ENCODE results near the gene CDH24.

The CDH24 gene

DNA sequence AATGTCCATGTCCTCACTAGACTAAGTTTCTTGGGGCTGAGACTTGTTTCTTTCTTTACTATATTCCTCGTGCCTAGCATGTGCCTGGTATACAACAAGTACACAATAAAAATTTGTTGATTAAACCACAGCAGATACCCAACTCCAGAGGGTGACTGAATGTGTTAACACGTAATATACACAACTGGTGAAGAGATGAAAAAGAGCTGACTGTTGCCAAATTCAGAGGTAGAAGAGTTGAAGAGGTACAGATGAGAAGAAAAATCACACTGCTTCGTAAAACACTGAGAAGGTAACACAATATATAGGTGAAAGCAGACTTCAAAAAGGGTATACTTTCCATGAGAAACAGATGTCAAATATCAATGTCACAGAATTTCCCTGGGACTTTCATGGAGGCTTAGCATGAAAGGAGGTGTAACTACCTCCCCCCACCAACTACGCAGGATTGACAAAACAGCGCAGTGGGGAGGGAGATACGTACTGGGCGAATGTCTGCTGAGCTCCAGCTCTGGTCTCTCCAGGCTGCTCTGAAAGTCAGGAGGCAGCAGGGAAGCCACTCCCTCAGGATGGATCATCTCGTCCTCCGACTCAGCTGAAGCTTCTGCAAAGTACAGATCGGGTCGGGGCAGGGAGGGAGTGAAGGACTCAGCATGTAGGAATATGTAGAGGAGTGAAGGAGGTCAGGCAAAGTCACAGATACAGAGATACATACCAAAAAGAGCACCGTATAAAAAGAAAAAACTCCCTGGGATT lies 32.4 kb upstream of the CDH24 start:
- WGBS (ENCODE audit: insufficient coverage): 100% methylated on average over 6 of the region's 12 CpGs
- Histone ChIP-seq H3K4me3 (ENCODE audit: control insufficient read depth in 1 of 7, extremely low read depth in 1 of 7, insufficient read depth in 4 of 7, low read depth in 2 of 7, low read length in 6 of 7) (no peak overlapping the region), H3K4me1 (ENCODE audit: control extremely low read depth in 1 of 4, control insufficient read depth in 4 of 4, insufficient read depth in 4 of 4, low read length in 3 of 4) (peaks cover 9 to 19% (median 11%) of the 10 kb centered on the region in 4 experiments), H3K36me3 (ENCODE audit: control insufficient read depth in 4 of 4, insufficient read depth in 4 of 4, low read length in 3 of 4) (peaks cover 30 to 83% (median 56%) of the 10 kb centered on the region in 4 experiments), H3K27ac (ENCODE audit: insufficient read depth in 1 of 2, low read depth in 1 of 2, low read length in 2 of 2, poor library complexity in 1 of 2, severe bottlenecking in 2 of 2) (no peak overlapping the region), H3K27me3 (replicated peaks in 2 of 5; ENCODE audit: control insufficient read depth in 4 of 5, insufficient read depth in 5 of 5, low read length in 4 of 5) (no peaks in the 10 kb centered on the region), H3K9me3 (ENCODE audit: control extremely low read depth in 1 of 5, control insufficient read depth in 4 of 5, insufficient read depth in 2 of 5, low read depth in 1 of 5, low read length in 4 of 5) (no peaks in the 10 kb centered on the region)
- no peak for DNase-seq
- ChIA-PET CTCF (interaction anchor here (0.8 to 14.0 kb wide), 8 partner anchors 10 to 162 kb away, joined by 3 to 153 read pairs (median 8); partner anchors contain the start of gene CDH24), POLR2A (interaction anchor here (0.7 to 1.4 kb wide), 3 partner anchors 19 to 87 kb away, joined by 3 to 11 read pairs (median 3); no protein-coding TSS in a partner anchor)

DNA sequence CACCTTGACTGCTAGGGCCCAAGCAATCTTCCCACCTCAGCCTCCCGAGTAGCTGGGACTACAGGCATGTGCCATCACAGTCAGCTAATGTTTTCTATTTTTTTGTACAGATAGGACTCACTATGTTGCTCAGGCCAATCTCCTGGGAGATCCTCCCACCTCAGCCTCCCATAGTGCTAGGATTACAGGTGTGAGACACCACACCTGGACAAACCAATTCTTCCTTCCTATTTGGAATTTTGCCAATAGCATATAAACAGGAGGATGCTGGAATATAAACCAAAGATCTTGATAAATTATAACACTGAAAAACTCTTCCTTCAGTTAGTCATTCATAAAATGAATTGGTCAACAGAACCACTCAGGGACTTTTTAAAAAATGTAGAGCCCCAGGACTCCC lies 29.2 kb upstream of the CDH24 start:
- H3K9me3 ChIP-seq (ENCODE audit: control extremely low read depth in 1 of 5, control insufficient read depth in 4 of 5, insufficient read depth in 2 of 5, low read depth in 1 of 5, low read length in 4 of 5): no peaks in the 10 kb centered on the region
- POLR2A ChIA-PET: no interaction called here
- H3K36me3 ChIP-seq (ENCODE audit: control insufficient read depth in 4 of 4, insufficient read depth in 4 of 4, low read length in 3 of 4): peaks cover 35 to 88% (median 60%) of the 10 kb centered on the region in 4 experiments
- peaks cover 0 to under 1% (median 0%) of the 10 kb centered on the region in 4 experiments for H3K4me1 ChIP-seq (ENCODE audit: control extremely low read depth in 1 of 4, control insufficient read depth in 4 of 4, insufficient read depth in 4 of 4, low read length in 3 of 4)
- no peak overlapping the region for H3K27ac ChIP-seq (ENCODE audit: insufficient read depth in 1 of 2, low read depth in 1 of 2, low read length in 2 of 2, poor library complexity in 1 of 2, severe bottlenecking in 2 of 2)
- H3K27me3 ChIP-seq (replicated peaks in 2 of 5; ENCODE audit: control insufficient read depth in 4 of 5, insufficient read depth in 5 of 5, low read length in 4 of 5): no peaks in the 10 kb centered on the region
- WGBS (ENCODE audit: insufficient coverage): 75% methylated on average over 1 of the region's 1 CpG
- no peak overlapping the region for H3K4me3 ChIP-seq (ENCODE audit: control insufficient read depth in 1 of 7, extremely low read depth in 1 of 7, insufficient read depth in 4 of 7, low read depth in 2 of 7, low read length in 6 of 7)
- CTCF ChIA-PET: interaction anchor here (1.3 to 17.5 kb wide), 4 partner anchors 8 to 25 kb away, joined by 3 to 200 read pairs (median 82); partner anchors contain the start of genes ACIN1 and C14orf119
- DNase-seq: no peak

DNA sequence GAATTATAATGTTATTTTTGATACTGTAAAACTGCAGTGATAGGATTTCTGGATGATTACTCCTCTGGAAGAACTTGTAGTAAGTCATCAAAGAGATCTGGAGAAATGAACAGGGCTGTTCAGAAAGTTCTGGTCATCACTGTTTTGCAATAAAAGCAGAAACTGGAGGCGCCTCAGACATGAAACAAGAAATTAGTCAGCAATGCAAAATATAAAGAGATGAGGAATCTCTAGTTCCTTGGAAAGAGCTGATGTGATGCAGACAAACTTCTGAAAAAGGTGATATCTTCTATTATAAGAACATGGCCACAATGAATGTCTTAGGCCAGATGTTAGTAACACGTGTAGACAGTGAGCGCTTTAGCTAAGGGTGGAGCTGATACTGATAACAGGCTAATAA lies 28.1 kb upstream of the CDH24 start:
- Histone ChIP-seq H3K9me3 (ENCODE audit: control extremely low read depth in 1 of 5, control insufficient read depth in 4 of 5, insufficient read depth in 2 of 5, low read depth in 1 of 5, low read length in 4 of 5) (no peaks in the 10 kb centered on the region), H3K4me3 (ENCODE audit: control insufficient read depth in 1 of 7, extremely low read depth in 1 of 7, insufficient read depth in 4 of 7, low read depth in 2 of 7, low read length in 6 of 7) (no peak overlapping the region), H3K27ac (ENCODE audit: insufficient read depth in 1 of 2, low read depth in 1 of 2, low read length in 2 of 2, poor library complexity in 1 of 2, severe bottlenecking in 2 of 2) (no peak overlapping the region), H3K36me3 (ENCODE audit: control insufficient read depth in 4 of 4, insufficient read depth in 4 of 4, low read length in 3 of 4) (peaks cover 40 to 90% (median 62%) of the 10 kb centered on the region in 4 experiments), H3K27me3 (replicated peaks in 2 of 5; ENCODE audit: control insufficient read depth in 4 of 5, insufficient read depth in 5 of 5, low read length in 4 of 5) (no peaks in the 10 kb centered on the region), H3K4me1 (ENCODE audit: control extremely low read depth in 1 of 4, control insufficient read depth in 4 of 4, insufficient read depth in 4 of 4, low read length in 3 of 4) (no peaks in the 10 kb centered on the region)
- ChIA-PET CTCF (interaction anchor here (1.2 to 17.5 kb wide), 6 partner anchors 9 to 87 kb away, joined by 3 to 200 read pairs (median 8); partner anchors contain the start of genes ACIN1 and C14orf119), POLR2A (interaction anchor here (1.2 kb wide), 1 partner anchor 9 kb away, joined by 5 read pairs; the partner anchor contains the start of genes ACIN1 and C14orf119)
- DNase-seq: no peak
- 95% methylated on average over 2 of the region's 3 CpGs for WGBS (ENCODE audit: insufficient coverage)

DNA sequence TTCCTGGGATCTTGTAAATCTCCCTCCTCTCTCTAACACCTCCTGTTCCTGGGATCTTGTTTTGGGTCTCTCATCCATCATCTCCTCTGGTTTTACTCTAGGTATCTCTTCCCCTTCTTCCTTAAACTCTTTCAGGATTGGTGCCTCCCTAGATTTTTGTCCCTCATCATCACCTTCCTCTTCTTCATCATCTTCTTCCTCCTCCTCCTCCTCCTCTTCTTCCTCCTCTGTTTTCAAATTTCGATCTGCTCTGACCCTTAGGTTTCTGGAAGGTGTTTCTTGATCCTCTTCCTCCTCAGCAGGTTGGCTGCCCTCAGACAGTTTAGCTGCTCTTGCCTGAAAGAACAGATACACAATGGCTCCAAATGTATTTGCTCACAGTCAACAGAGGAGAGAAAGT lies 23.2 kb upstream of the CDH24 start:
- H3K27me3 ChIP-seq (replicated peaks in 2 of 5; ENCODE audit: control insufficient read depth in 4 of 5, insufficient read depth in 5 of 5, low read length in 4 of 5): no peaks in the 10 kb centered on the region
- no peaks in the 10 kb centered on the region for H3K4me1 ChIP-seq (ENCODE audit: control extremely low read depth in 1 of 4, control insufficient read depth in 4 of 4, insufficient read depth in 4 of 4, low read length in 3 of 4)
- ChIA-PET POLR2A (no interaction called here), CTCF (interaction anchor here (1.0 to 17.5 kb wide), 6 partner anchors 6 to 40 kb away, joined by 4 to 200 read pairs (median 10); partner anchors contain the start of genes ACIN1 and C14orf119)
- DNase-seq: no peak
- WGBS (ENCODE audit: insufficient coverage): no CpG with 5 or more reads among the region's 1 CpG
- peaks cover 45 to 91% (median 68%) of the 10 kb centered on the region in 4 experiments for H3K36me3 ChIP-seq (ENCODE audit: control insufficient read depth in 4 of 4, insufficient read depth in 4 of 4, low read length in 3 of 4)
- H3K27ac ChIP-seq (ENCODE audit: insufficient read depth in 1 of 2, low read depth in 1 of 2, low read length in 2 of 2, poor library complexity in 1 of 2, severe bottlenecking in 2 of 2): no peak overlapping the region
- H3K4me3 ChIP-seq (ENCODE audit: control insufficient read depth in 1 of 7, extremely low read depth in 1 of 7, insufficient read depth in 4 of 7, low read depth in 2 of 7, low read length in 6 of 7): no peak overlapping the region
- H3K9me3 ChIP-seq (ENCODE audit: control extremely low read depth in 1 of 5, control insufficient read depth in 4 of 5, insufficient read depth in 2 of 5, low read depth in 1 of 5, low read length in 4 of 5): no peaks in the 10 kb centered on the region

DNA sequence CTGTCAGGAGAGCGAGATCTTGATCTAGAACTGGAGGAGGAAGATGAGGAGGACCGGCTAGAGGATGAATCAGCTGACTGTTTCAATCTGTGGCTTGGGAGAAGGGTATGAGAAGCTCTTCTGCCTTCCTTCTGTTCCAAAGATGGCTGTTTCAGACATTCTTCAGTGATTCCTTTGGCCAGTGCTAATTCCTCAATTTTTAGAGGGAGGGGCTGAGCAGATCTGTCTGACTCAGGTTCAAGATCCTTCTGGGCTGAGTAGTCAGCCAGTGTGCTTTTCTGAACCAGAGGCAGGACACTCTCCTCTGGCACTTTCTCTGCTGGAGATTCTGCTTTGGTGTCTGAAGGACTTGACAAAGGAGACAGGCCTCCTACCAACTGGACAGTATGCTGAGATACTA lies 22.4 kb upstream of the CDH24 start:
- CTCF ChIA-PET: interaction anchor here (1.0 to 17.5 kb wide), 6 partner anchors 5 to 108 kb away, joined by 3 to 200 read pairs (median 8); no protein-coding TSS in a partner anchor
- H3K27me3 ChIP-seq (replicated peaks in 2 of 5; ENCODE audit: control insufficient read depth in 4 of 5, insufficient read depth in 5 of 5, low read length in 4 of 5): no peaks in the 10 kb centered on the region
- no peaks in the 10 kb centered on the region for H3K9me3 ChIP-seq (ENCODE audit: control extremely low read depth in 1 of 5, control insufficient read depth in 4 of 5, insufficient read depth in 2 of 5, low read depth in 1 of 5, low read length in 4 of 5)
- DNase-seq: no peak
- no peak overlapping the region for H3K4me3 ChIP-seq (ENCODE audit: control insufficient read depth in 1 of 7, extremely low read depth in 1 of 7, insufficient read depth in 4 of 7, low read depth in 2 of 7, low read length in 6 of 7)
- WGBS (ENCODE audit: insufficient coverage): 100% methylated on average over 2 of the region's 2 CpGs
- H3K4me1 ChIP-seq (ENCODE audit: control extremely low read depth in 1 of 4, control insufficient read depth in 4 of 4, insufficient read depth in 4 of 4, low read length in 3 of 4): no peaks in the 10 kb centered on the region
- peak overlapping the region; percentile 0 to 28 for H3K27ac ChIP-seq (ENCODE audit: insufficient read depth in 1 of 2, low read depth in 1 of 2, low read length in 2 of 2, poor library complexity in 1 of 2, severe bottlenecking in 2 of 2)
- POLR2A ChIA-PET: no interaction called here
- peaks cover 46 to 87% (median 69%) of the 10 kb centered on the region in 4 experiments for H3K36me3 ChIP-seq (ENCODE audit: control insufficient read depth in 4 of 4, insufficient read depth in 4 of 4, low read length in 3 of 4)

DNA sequence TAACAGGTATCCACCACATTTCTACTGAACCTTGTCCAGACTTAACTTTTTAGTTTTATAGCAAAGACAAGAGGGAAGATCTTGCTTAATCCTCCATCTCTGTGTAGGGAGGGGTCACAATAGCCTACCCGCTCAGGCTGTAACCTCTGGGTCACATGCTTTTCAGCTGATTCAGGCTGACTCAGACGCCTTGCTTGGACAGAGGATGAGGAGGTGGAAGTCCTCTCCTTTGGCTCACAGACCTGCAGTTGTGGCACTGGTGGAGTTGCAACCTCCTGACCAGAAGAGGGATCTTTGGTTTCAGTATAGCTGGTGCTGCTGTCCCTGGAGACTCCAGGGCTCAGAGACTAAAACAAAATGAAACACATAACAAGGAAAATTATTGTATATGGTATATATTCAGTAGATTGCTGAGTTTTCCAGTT lies 21.4 kb upstream of the CDH24 start:
- Histone ChIP-seq H3K9me3 (ENCODE audit: control extremely low read depth in 1 of 5, control insufficient read depth in 4 of 5, insufficient read depth in 2 of 5, low read depth in 1 of 5, low read length in 4 of 5) (no peaks in the 10 kb centered on the region), H3K27ac (ENCODE audit: insufficient read depth in 1 of 2, low read depth in 1 of 2, low read length in 2 of 2, poor library complexity in 1 of 2, severe bottlenecking in 2 of 2) (peak overlapping the region in 1 of 2 experiments; percentile 29), H3K27me3 (replicated peaks in 2 of 5; ENCODE audit: control insufficient read depth in 4 of 5, insufficient read depth in 5 of 5, low read length in 4 of 5) (no peaks in the 10 kb centered on the region), H3K4me3 (ENCODE audit: control insufficient read depth in 1 of 7, extremely low read depth in 1 of 7, insufficient read depth in 4 of 7, low read depth in 2 of 7, low read length in 6 of 7) (no peak overlapping the region), H3K36me3 (ENCODE audit: control insufficient read depth in 4 of 4, insufficient read depth in 4 of 4, low read length in 3 of 4) (peaks cover 44 to 92% (median 70%) of the 10 kb centered on the region in 4 experiments), H3K4me1 (ENCODE audit: control extremely low read depth in 1 of 4, control insufficient read depth in 4 of 4, insufficient read depth in 4 of 4, low read length in 3 of 4) (no peaks in the 10 kb centered on the region)
- ChIA-PET POLR2A (interaction anchor here (0.9 to 2.1 kb wide), 2 partner anchors 17 to 33 kb away, joined by 3 to 16 read pairs; partner anchors contain the start of genes ACIN1 and C14orf119), CTCF (interaction anchor here (1.5 to 17.5 kb wide), 7 partner anchors 7 to 82 kb away, joined by 4 to 200 read pairs (median 34); partner anchors contain the start of genes ACIN1 and C14orf119)
- DNase-seq: no peak
- 89% methylated on average over 2 of the region's 2 CpGs for WGBS (ENCODE audit: insufficient coverage)
